ENCODE data around the gene DLGAP1. TPM values are rescaled to one million over a fixed set of nuclear protein-coding genes. Genes with fewer than 3 reads are reported as not detected.
A peak's percentile ranks its signal among the peaks of the same experiment; 100 is the strongest.

Gene DLGAP1
- total RNA-seq, 2 experiments from 2014 or later = 0.31 to 0.36 TPM

- Mint-ChIP-seq H3K9me3 (no peaks in the 10 kb centered on the region), H3K36me3 (ENCODE audit: low read depth) (no peaks in the 10 kb centered on the region), H3K4me1 (ENCODE audit: low read depth) (no peaks in the 10 kb centered on the region), H3K27ac (no peak overlapping the region), H3K4me3 (no peak overlapping the region), H3K27me3 (peaks cover 30% of the 10 kb centered on the region)
- H3K4me1 ChIP-seq (ENCODE audit: insufficient read depth, low read length) = no peaks in the 10 kb centered on the region
- no peak for DNase-seq
- POLR2A ChIA-PET = no interaction called here
- H3K36me3 ChIP-seq (ENCODE audit: insufficient read depth, low read length) = no peaks in the 10 kb centered on the region
- ATAC-seq (ENCODE audit: poor library complexity) = no peak
- H3K27me3 ChIP-seq (ENCODE audit: control insufficient read depth in 1 of 2, insufficient read depth in 2 of 2, low read length in 2 of 2) = no peaks in the 10 kb centered on the region
- H3K27ac ChIP-seq (ENCODE audit: low read depth in 1 of 2, low read length in 2 of 2) = no peak overlapping the region
- no peak for TF ChIP-seq CTCF (IDR thresholded peaks at IDR 0.05)
- intact Hi-C loops (cut with DNase I, micrococcal nuclease) = no loop called here
- no peak overlapping the region for H3K4me3 ChIP-seq (ENCODE audit: low read length)
- CTCF ChIA-PET = no interaction called here
- H3K9me3 ChIP-seq (ENCODE audit: control insufficient read depth in 1 of 2, insufficient read depth in 1 of 2, low read length in 2 of 2) = peaks cover 0 to 14% of the 10 kb centered on the region in 2 experiments
Measured at GRCh38 chr18:3879836-3880120, 575.3 kb downstream of the DLGAP1 start.

- H3K36me3 ChIP-seq (ENCODE audit: insufficient read depth, low read length) = no peaks in the 10 kb centered on the region
- Mint-ChIP-seq H3K27ac (no peak overlapping the region), H3K4me1 (ENCODE audit: low read depth) (no peaks in the 10 kb centered on the region), H3K27me3 (peaks cover 31% of the 10 kb centered on the region), H3K9me3 (no peaks in the 10 kb centered on the region), H3K36me3 (ENCODE audit: low read depth) (no peaks in the 10 kb centered on the region), H3K4me3 (no peak overlapping the region)
- no peaks in the 10 kb centered on the region for H3K27me3 ChIP-seq (ENCODE audit: control insufficient read depth in 1 of 2, insufficient read depth in 2 of 2, low read length in 2 of 2)
- POLR2A ChIA-PET = no interaction called here
- TF ChIP-seq CTCF (IDR thresholded peaks at IDR 0.05) = no peak
- H3K27ac ChIP-seq (ENCODE audit: low read depth in 1 of 2, low read length in 2 of 2) = no peak overlapping the region
- DNase-seq (peak in 1 of 14 experiments; percentile 8), ATAC-seq (ENCODE audit: poor library complexity) (no peak)
- no peaks in the 10 kb centered on the region for H3K4me1 ChIP-seq (ENCODE audit: insufficient read depth, low read length)
- CTCF ChIA-PET = no interaction called here
- no peak overlapping the region for H3K4me3 ChIP-seq (ENCODE audit: low read length)
- intact Hi-C loops (cut with DNase I, micrococcal nuclease) = no loop called here
- H3K9me3 ChIP-seq (ENCODE audit: control insufficient read depth in 1 of 2, insufficient read depth in 1 of 2, low read length in 2 of 2) = peaks cover 0 to 14% of the 10 kb centered on the region in 2 experiments
Measured at GRCh38 chr18:3879114-3879835, 575.8 kb downstream of the DLGAP1 start.

DNA sequence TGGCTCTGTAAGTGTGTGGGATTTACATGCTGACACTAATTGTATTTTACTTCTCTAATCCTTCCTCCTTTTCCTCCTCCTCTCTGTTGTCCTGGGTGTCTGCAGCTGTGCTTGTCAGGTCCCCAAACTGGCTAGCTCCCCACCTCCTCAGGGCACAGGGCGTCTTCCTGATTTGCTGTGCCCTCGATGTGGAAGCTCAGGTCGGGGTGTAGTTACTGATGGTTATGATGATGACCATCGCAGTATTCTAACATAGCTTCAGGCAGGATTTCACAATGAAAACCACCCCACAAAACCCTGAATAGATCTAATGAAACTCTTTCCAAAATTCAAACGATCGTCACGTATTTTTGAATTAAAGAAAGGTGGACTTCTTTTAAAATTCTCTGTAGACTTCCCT is 576.7 kb downstream of the DLGAP1 start:
- no peaks in the 10 kb centered on the region for H3K4me1 Mint-ChIP-seq (ENCODE audit: low read depth)
- CTCF ChIA-PET = no interaction called here

More for the DNA sequence above, 576.7 kb downstream of the DLGAP1 start:
- H3K27me3 Mint-ChIP-seq = peaks cover 33% of the 10 kb centered on the region
- TF ChIP-seq CTCF (IDR thresholded peaks at IDR 0.05) = no peak
- Histone ChIP-seq H3K4me3 (ENCODE audit: low read length) (no peak overlapping the region), H3K27me3 (ENCODE audit: control insufficient read depth in 1 of 2, insufficient read depth in 2 of 2, low read length in 2 of 2) (no peaks in the 10 kb centered on the region), H3K36me3 (ENCODE audit: insufficient read depth, low read length) (no peaks in the 10 kb centered on the region), H3K4me1 (ENCODE audit: insufficient read depth, low read length) (no peaks in the 10 kb centered on the region), H3K9me3 (ENCODE audit: control insufficient read depth in 1 of 2, insufficient read depth in 1 of 2, low read length in 2 of 2) (peaks cover 0 to 14% of the 10 kb centered on the region in 2 experiments), H3K27ac (ENCODE audit: low read depth in 1 of 2, low read length in 2 of 2) (no peak overlapping the region)
- ATAC-seq (ENCODE audit: poor library complexity) (no peak), DNase-seq (no peak)
- no peaks in the 10 kb centered on the region for H3K9me3 Mint-ChIP-seq
- POLR2A ChIA-PET = no interaction called here
- H3K4me3 Mint-ChIP-seq = no peak overlapping the region
- intact Hi-C loops (cut with DNase I, micrococcal nuclease) = no loop called here
- H3K27ac Mint-ChIP-seq = no peak overlapping the region
- H3K36me3 Mint-ChIP-seq (ENCODE audit: low read depth) = no peaks in the 10 kb centered on the region

Data from CD4-positive, alpha-beta T cell (primary cell).